KOPT-K1 (cell line): Measurements from ENCODE around the gene SLC22A13.
"Not testable (repeated sequence)": the region's sequence is repeated elsewhere in the genome, so short reads cannot be mapped to it uniquely, and the experiment has no call there.

ENCODE experiments used
- H3K27ac ChIP-seq: fragments of 200-600 bp; sonication (generic); 2 replicates; pipeline ENCODE4 v1.5.1; 2016; ENCODE audit warnings: antibody characterized with exemption, mild to moderate bottlenecking, low read depth, low read length; ENCODE audit not compliant: poor library complexity, severe bottlenecking
- H3K36me3 ChIP-seq: fragments of 200-600 bp; sonication (generic); 2 replicates; pipeline ENCODE4 v1.5.1; 2017; ENCODE audit warnings: antibody characterized with exemption, mild to moderate bottlenecking, low read length, moderate library complexity; ENCODE audit not compliant: insufficient read depth
- H3K9me3 ChIP-seq: fragments of 200-600 bp; sonication (generic); 2 replicates; pipeline ENCODE4 v1.5.1; 2017; ENCODE audit warnings: antibody characterized with exemption, low read length, mild to moderate bottlenecking; ENCODE audit not compliant: insufficient read depth, poor library complexity, severe bottlenecking

Gene SLC22A13

DNA sequence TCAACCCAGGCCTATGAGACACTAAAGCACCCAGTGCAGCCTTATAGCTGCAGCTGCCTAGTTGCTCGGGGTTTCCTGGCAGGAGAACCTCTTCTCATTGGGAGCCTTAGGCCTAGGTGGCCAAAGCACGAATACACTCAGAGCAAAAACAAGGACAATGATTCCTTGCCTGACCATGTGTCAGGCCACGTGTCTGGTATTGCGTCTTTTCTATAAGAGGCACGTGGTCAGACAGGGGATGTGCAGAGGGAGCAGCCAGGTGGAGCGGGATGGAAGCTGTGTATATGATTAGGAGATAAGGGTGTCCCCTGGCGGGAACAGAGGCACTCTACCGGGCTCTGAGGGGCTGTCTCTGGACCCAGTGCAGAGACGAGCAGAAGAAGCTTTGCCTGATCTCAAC is 42.8 kb downstream of the SLC22A13 start:
- Histone ChIP-seq H3K27ac (no peak overlapping the region), H3K9me3 (no peaks in the 10 kb centered on the region), H3K36me3 (no peaks in the 10 kb centered on the region)

DNA sequence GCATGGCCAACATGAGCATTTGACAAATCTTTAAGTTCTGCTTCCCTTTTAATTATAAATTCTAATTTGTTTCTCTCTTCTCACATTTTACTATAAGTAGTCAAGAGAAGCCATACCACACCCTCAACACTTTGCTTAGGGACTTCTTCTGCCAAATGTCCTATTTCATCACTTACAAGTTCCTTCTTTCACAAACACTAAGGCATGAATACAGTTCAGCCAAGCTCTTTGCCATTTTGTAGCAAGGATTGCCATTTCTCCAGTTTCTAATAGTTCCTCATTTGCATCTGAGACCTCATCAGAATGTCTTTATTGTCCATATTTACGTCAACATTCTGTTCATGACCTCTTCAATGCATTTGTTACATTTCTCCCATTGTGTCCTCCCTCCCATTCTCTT is 45.9 kb downstream of the SLC22A13 start:
- Histone ChIP-seq H3K36me3 (no peaks in the 10 kb centered on the region), H3K9me3 (no peaks in the 10 kb centered on the region)

DNA sequence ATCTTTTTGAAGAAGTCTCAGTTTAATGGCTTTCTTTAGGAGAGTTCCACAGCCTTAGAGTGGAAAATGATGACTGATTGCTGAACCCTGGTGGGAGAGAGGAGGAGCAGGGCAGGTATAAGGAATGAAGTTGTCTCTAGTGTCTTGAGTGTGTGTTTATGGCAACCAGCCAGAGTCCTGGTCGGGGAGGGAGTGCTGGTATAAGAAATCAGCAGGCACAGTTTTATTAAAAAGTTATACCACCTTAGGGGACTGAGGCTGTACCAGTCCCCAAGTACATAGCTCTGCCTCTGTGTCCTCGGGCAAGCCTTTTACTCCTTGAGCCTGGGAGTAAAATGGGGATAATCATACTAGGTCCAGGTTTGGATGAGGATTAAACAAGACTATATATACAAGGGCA is 46.3 kb downstream of the SLC22A13 start:
- Histone ChIP-seq H3K9me3 (no peaks in the 10 kb centered on the region), H3K27ac (no peak overlapping the region), H3K36me3 (no peaks in the 10 kb centered on the region)

More for the DNA sequence above, 45.9 kb downstream of the SLC22A13 start:
- H3K27ac ChIP-seq: no peak overlapping the region

DNA sequence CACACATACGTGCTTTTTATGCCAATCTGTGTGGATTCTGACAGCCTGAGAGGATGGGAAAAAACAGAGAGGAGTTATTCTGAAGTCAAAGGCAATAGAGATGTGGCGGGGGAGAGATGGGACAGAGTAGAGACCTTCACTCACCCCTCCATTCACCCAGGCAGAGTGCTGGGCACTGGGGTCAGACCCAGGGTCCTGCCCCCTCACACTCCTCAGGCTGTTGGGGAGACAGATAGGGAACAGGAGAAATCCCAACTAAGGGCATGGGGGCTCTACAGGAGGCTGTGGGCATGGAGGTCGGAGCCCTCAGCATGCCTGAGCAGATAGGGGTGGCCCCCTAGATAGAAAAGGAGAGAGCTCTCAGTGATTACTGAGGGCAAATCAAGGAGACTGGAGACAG is 46.7 kb downstream of the SLC22A13 start:
- no peaks in the 10 kb centered on the region for H3K9me3 ChIP-seq
- no peak overlapping the region for H3K27ac ChIP-seq
- H3K36me3 ChIP-seq: no peaks in the 10 kb centered on the region

DNA sequence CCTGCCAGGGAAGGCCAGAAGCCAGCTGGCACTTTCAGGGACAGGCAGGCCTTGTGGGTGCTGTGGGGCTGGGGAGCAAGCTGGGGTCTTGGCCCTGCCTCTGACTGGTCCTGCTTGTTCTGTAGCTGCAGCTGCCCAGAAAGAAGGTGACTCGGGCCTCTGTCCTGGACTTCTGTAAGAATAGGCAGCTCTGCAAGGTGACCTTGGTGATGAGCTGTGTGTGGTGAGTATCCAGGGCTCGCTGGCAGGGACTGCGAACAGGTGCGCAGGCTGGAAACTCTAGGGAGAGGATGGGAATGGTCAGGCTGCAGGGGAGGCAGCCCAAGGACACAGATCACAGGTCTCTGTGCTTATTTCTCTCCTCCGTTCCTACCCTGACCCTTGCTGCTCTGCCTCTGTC is 47.7 kb downstream of the SLC22A13 start:
- H3K9me3 ChIP-seq: no peaks in the 10 kb centered on the region
- H3K36me3 ChIP-seq: no peaks in the 10 kb centered on the region
- no peak overlapping the region for H3K27ac ChIP-seq

DNA sequence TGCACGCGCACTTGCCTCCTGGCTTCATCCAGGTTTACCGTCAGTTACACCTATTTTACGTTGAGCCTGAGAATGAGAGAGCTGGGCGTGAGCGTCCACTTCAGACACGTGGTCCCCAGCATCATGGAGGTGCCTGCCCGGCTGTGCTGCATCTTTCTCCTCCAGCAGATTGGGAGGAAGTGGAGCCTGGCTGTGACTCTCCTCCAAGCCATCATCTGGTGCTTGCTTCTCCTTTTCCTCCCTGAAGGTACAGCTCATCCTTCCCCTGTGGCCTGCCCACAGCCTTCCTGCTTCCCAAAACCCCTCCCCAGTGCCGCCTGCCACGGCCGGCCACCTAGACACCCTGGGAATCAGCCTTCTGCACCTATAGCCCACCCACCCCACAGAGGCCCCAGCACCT is 48.1 kb downstream of the SLC22A13 start:
- Histone ChIP-seq H3K27ac (no peak overlapping the region), H3K9me3 (no peaks in the 10 kb centered on the region), H3K36me3 (no peaks in the 10 kb centered on the region)

DNA sequence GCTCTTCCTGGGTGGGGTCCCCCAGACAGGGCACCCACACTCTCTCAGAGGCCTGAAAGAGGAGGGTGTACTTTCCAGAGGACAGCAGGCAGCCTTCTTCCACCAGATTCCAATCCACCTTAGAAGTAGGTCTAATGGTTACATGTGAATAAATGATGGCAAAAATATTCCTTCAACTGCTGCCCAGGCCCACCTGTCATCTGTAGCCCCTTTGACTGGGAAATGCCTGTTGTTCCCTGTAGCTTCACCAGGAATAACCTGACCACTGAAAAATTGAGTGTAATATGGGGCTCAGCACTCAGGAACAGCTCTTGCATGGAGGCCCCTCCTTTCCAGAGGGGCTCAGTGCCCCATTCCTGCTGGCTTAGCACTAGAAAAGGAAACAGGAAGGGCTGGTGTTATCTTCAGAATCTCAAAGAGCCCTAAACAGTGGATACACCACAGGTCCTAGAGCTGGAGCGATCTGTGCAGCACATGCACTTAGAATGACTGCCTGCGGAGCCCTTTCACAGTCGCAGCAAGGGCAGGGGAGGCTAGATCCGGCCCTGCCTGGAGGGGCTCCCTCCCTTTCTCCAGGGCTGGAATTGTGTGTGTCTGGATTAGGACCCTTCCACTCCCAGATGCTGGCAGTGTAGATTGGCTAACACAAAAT is 48.6 kb downstream of the SLC22A13 start:
- no peaks in the 10 kb centered on the region for H3K9me3 ChIP-seq
- H3K36me3 ChIP-seq: no peaks in the 10 kb centered on the region
- no peak overlapping the region for H3K27ac ChIP-seq

DNA sequence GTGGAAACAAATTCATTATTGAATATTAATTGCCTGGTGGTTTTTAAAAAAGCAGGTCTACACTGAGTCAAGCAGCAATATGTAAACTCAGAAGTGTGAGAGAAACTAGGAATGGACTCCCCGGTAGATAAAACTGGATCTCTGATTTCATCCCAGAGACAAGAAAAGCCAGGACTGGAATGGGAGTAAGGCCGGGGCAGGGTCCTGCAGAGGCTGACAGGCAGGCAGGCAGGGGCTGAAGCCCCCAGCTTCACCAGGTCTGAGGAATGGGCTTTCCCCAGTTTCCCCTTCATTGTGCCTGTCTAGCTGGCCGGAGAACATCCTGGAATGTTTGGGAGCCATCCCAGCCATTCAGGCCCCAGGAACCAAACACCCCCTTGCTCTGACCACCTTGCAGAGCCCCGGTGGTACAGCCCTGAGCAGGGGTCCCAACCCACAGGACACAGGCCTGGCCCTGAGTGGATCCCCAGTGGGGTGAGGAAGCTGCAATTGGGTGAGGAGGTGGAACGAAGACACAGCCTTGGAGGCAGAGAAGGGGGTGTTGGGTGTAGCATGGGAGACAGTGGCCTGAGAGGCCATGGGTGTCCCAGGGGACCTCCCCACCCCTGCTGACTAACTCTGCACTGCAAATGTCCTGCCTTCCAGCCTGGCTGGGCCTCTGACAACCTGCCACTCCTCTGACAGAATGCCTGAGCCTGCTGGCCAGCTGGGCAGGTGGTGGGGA is 49.3 kb downstream of the SLC22A13 start:
- H3K36me3 ChIP-seq: no peaks in the 10 kb centered on the region
- no peaks in the 10 kb centered on the region for H3K9me3 ChIP-seq
- no peak overlapping the region for H3K27ac ChIP-seq

DNA sequence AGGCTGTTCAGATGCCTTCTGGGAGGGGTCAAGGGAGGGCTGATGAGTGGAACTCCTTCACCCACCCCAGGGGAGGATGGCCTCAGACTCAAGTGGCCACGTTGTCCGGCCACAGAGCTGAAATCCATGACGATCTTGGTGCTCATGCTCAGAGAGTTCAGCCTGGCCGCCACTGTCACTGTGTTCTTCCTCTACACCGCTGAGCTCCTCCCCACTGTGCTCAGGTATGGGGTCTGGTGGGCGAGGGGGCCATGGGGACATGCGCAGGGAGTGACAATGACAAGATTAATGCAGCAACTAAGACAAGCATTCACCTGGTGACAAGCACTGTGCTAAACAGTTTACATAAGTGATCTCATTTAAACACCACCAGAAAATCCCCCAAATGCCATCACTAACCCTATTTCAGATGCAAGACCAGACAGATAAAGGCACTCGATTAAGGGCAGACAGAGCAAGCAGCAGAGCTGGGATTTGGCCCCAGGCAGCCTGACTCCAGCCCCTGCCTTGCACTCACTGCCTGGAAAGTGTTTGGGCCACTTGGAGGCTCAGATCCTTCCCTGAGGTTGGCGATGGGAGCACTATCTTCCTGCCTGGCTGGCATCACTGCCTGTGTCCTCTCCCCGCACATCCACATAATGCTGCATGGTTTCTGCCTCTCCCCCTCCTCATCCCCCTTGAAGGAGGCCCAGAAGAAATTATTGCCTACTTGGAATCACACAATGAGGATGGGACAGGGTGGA is 50.0 kb downstream of the SLC22A13 start:
- no peaks in the 10 kb centered on the region for H3K9me3 ChIP-seq
- no peak overlapping the region for H3K27ac ChIP-seq

DNA sequence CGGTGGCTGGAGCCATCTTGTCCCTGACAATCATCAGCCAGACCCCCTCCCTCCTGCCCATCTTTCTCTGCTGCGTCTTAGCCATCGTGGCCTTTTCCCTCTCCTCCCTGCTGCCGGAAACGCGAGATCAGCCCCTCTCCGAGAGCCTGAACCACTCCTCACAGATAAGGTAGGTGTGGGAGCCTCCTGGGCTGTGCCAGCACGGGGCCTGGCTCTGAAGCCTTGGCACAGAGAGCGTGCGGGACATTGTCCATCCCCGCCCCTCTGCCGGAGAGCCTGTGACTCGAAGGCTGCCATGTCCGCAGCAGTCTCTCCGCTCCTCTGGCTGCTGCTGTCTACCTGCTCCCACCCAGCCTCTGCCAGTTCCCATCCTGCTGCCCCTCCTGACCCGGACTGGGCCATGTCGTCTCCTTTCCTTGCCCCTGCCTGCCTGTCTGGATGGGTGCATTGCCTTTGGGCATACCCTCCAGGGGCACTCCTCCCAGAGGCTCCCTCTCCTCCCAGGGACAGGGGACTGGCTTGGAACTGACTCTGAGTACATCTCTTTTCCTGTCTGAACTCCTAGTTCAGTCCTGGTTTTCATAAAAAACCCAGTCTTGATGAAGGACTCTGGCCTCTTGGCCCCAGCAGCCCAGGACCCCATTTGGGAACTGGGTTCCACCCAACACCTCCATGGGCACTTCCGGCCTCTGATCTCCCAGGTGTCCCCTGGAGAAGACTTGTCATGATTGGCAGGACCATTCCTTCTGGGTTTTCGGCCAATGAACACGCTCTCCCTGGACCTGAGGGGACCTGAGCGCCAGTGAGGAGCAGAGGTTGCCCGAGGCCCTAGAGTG is 51.0 kb downstream of the SLC22A13 start:
- H3K36me3 ChIP-seq: no peaks in the 10 kb centered on the region
- no peaks in the 10 kb centered on the region for H3K9me3 ChIP-seq
- no peak overlapping the region for H3K27ac ChIP-seq

More for the DNA sequence above, 50.0 kb downstream of the SLC22A13 start:
- H3K36me3 ChIP-seq: no peaks in the 10 kb centered on the region

DNA sequence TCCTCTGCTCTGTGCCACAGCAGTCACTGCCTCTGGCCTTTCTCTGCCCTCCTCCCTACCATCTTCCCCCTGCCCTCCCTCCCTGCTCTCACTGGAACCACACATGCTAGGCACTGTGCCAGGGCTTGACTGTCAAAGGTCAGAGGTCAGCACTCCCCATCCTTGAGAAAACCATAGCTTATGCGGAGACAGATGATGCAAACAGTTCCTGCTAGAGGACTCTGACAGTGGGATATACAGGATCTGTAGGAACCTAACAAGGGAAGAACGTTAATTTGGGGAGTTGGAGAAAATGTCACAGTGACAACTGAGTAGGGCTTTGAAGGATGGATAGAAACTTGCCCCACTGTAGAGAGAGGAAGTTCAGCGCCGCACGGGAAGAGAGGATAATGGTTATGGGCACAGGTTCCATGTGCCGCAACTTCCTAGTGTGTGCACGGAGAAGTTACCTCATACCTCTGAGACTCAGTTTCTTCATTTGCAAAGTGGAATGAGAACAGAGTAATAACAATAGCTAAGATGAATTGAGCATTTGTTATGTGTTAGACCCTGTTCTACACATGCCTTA is 51.7 kb downstream of the SLC22A13 start:
- H3K27ac ChIP-seq: no peak overlapping the region
- H3K36me3 ChIP-seq: no peaks in the 10 kb centered on the region
- no peaks in the 10 kb centered on the region for H3K9me3 ChIP-seq

DNA sequence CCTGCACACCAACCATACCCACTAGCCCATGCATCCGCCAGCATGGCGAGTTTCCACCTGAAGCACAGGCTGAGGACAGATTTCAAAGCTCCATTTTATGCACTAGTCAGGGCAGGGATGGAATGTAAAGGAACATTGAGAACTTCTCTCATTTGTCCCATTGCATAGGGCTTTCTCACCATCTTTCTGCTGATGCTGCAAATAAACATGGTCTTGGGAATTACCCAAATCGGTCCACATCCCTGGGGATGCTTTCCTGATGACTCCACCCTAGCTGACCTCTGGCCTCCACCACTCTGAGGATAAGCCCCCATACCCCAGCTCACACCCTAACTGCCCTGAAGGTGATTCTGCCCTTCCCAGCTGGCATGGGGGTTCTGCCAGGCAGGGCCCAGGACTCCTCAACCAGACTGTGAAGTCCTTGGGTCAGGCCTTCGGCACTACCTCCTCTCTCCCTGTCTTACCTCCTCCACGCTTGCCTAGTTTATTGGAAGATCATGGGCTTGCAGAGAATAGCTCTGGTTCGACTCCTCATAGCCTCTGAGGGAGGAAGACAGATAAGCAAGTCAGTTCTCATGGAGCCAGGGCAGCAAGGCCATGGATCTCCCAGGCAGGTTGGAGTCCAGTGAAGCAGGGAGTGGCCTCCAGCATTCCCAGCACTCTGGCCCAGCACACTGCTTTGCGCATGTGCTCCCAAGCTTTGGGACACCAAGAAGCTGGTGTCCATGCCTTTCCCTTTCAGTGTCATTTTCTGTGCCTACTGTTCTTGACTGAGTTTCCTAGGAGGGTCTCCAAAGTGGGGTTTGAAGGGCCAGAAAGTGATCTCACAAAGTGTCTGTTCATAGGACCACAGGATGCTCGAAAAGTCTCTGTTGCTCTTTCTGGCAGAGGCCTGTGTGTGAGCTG is 53.4 kb downstream of the SLC22A13 start:
- Histone ChIP-seq H3K9me3 (no peaks in the 10 kb centered on the region), H3K36me3 (no peaks in the 10 kb centered on the region), H3K27ac (no peak overlapping the region)

DNA sequence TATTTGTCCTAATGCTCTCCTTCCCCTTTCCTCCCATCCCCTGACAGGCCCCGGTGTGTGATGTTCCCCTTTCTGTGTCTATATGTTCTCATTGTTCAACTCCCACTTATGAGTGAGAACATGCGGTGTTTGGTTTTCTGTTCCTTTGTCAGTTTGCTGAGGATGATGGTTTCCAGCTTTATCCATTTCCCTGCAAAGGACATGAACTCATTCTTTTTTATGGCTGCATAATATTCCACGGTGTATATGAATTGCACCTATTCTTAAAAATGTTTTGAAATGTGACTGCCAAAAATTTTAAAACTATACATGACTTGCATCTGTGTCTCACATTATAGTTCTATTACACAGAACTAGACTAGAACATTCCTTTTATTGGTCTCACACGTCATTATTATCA is 55.0 kb downstream of the SLC22A13 start:
- H3K27ac ChIP-seq, H3K36me3 ChIP-seq, H3K9me3 ChIP-seq: not testable (repeated sequence)

DNA sequence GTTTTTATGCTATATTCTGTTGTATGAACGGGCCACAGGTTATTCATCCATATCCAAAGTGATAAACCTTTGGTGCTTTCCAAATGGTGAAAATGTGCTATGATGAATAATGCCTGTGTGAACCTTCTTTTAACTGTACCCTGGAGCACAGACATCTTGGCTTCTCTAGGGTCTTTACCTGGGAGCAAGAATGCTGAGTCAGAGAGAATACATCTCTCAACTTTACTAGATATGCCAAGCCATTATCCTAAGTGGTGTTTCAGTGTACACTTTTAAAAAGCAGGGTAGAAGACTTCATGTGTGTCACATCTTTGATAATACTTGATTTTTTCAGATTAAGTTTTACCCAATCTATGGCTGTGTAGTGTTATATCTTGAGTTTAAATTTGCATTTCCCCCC is 57.4 kb downstream of the SLC22A13 start:
- Histone ChIP-seq H3K27ac (no peak overlapping the region), H3K36me3 (no peaks in the 10 kb centered on the region), H3K9me3 (peaks cover 8% of the 10 kb centered on the region)
